AG04449 (cell line): Measurements from ENCODE around the gene TMEM126B.
A peak's percentile ranks its signal among the peaks of the same experiment; 100 is the strongest.
"Not testable (repeated sequence)": the region's sequence is repeated elsewhere in the genome, so short reads cannot be mapped to it uniquely, and the experiment has no call there.

ENCODE experiments used
- CTCF ChIA-PET: fragments of 350-600 bp; formaldehyde crosslinking; extraction: SDS; loops from one replicate; lab custom pipeline; 2021; ENCODE audit warnings: antibody characterized with exemption; lab: Yijun Ruan, JAX
- POLR2A ChIA-PET: fragments of 400-600, 350-600 bp; formaldehyde crosslinking; extraction: SDS; loops from one replicate; lab custom pipeline; 2020; ENCODE audit warnings: antibody characterized with exemption, inconsistent platforms; lab: Yijun Ruan, JAX
- DNase-seq: peaks from one replicate; pipeline ENCODE4 v3.0.0-alpha.2; 2010; ENCODE audit warnings: low read depth, low spot score
- H3K4me3 ChIP-seq: 2 replicates; pipeline ENCODE4 v1.5.1; 2011; ENCODE audit warnings: low read depth, mild to moderate bottlenecking, control low read depth, low read length
- CTCF ChIP-seq: IDR thresholded peaks from one replicate; pipeline ENCODE4 v1.5.1; 2011; ENCODE audit warnings: mild to moderate bottlenecking, moderate library complexity, low read length, control low read depth, inconsistent platforms; ENCODE audit not compliant: insufficient read depth; ENCODE audit errors: missing control alignments

TMEM126B gene

GRCh38 chr11:85647078-85647477 is 18.7 kb downstream of the TMEM126B start:
- CTCF ChIA-PET, result interaction anchor here (1.0 to 1.5 kb wide), 4 partner anchors 10 to 57 kb away, joined by 3 to 6 read pairs (median 3); partner anchors contain the start of gene TMEM126B
- POLR2A ChIA-PET, result interaction anchor here (0.7 to 1.8 kb wide), 2 partner anchors 13 to 19 kb away, joined by 3 to 14 read pairs; partner anchors contain the start of genes DLG2 and TMEM126B
- no peak for TF ChIP-seq CTCF
- peak overlapping the region; percentile 76 for H3K4me3 ChIP-seq
- DNase-seq, result no peak

- TF ChIP-seq CTCF, result no peak
- POLR2A ChIA-PET, result interaction anchor here (0.7 to 1.8 kb wide), 2 partner anchors 13 to 20 kb away, joined by 3 to 14 read pairs; partner anchors contain the start of genes DLG2 and TMEM126B
Observed at GRCh38 chr11:85647604-85648299, 19.4 kb downstream of the TMEM126B start, which contains the start of gene TMEM126A. TMEM126A (plus strand) TSS chr11:85647967; CDS start chr11:85650256, 2,289 bp downstream.

DNA sequence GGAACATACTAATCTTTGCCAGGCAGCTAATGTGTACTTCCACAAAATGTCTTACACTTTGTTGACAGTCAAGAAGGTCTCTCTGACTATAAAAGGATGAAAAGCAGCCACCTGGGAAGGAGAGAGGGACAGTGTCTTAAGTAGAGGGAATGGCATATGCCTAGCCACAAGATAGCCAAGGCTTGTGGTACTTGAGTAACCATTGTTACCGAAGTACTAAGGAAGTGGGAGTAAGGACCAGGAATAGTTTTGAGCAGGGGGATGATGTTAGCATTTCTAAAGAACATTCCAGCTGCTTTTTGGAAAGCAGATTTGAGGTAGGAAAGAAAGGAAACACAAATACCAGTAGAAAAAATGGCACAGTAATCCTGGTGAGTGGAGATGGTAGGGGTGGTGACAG is 22.7 kb downstream of the TMEM126B start:
- no peak for TF ChIP-seq CTCF
- no peak for DNase-seq
- H3K4me3 ChIP-seq, result no peak overlapping the region
- POLR2A ChIA-PET, result interaction anchor here (0.6 kb wide), 1 partner anchor 543 kb away, joined by 3 read pairs; no protein-coding TSS in a partner anchor
- CTCF ChIA-PET, result interaction anchor here (0.9 kb wide), 1 partner anchor 14 kb away, joined by 4 read pairs; no protein-coding TSS in a partner anchor

More at GRCh38 chr11:85647604-85648299, 19.4 kb downstream of the TMEM126B start, which contains the start of gene TMEM126A:
- H3K4me3 ChIP-seq, result peak within 1 kb of the TSS; percentile 76
- DNase-seq, result no peak
- CTCF ChIA-PET, result interaction anchor here (1.0 to 1.5 kb wide), 6 partner anchors 9 to 207 kb away, joined by 3 to 6 read pairs (median 3); partner anchors contain the start of genes CCDC83 and TMEM126B

DNA sequence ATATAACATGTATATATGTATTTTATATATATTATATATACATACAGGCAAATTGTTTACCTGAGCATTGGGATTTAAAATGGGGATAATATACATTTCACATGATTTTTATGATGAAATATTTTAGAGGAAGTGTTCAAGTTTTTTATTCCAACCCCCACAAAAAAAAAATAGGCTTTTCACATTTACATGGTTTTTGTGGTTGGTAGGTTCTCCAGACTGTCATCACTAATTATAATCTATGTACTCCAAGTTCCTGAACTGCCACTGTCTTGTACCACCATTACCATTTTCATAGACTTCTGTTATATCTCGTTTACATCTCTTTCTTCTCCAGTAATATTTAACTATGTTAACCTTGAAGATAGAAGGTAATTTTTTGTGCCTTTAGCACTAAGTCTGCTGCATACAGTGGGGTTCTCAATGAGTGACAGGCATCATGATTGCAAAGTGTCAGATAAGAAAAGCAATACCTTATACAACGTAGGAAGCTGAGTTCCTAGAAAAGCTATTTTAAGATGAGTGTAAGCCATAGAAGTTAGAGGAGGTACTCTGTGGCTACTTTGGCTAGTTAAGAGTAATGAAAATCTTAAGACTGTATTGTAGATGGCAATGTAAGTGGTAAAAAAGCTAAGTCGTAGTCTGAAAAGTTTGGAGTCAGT is 24.5 kb downstream of the TMEM126B start:
- ChIA-PET CTCF (no interaction called here), POLR2A (interaction anchor here (1.4 kb wide), 1 partner anchor 12 kb away, joined by 3 read pairs; the partner anchor contains the start of gene CREBZF)
- TF ChIP-seq CTCF, result no peak
- no peak for DNase-seq
- no peak overlapping the region for H3K4me3 ChIP-seq

DNA sequence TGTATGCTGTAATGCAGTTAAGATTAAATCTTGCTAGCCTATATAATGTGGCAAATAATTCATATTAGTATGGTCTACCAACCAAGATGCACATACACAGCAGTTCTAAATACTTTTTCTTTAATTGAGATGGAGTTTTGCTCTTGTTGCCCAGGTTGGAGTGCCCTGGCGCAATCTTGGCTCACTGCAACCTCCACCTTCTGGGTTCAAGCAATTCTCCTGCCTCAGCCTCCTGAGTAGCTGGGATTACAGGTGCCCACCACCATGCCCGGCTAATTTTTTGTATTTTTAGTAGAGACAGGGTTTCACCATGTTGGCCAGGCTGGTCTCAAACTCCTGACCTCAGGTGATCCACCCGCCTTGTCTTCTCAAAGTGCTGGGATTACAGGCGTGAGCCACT is 25.9 kb downstream of the TMEM126B start:
- not testable (repeated sequence) for H3K4me3 ChIP-seq, DNase-seq
- POLR2A ChIA-PET, result interaction anchor here (1.4 kb wide), 1 partner anchor 11 kb away, joined by 3 read pairs; the partner anchor contains the start of gene CREBZF
- CTCF ChIA-PET, result interaction anchor here (0.7 kb wide), 1 partner anchor 9 kb away, joined by 4 read pairs; no protein-coding TSS in a partner anchor

- ChIA-PET POLR2A (no interaction called here), CTCF (interaction anchor here (1.5 kb wide), 1 partner anchor 8 kb away, joined by 3 read pairs; no protein-coding TSS in a partner anchor)
- H3K4me3 ChIP-seq, result no peak overlapping the region
- no peak for TF ChIP-seq CTCF
- DNase-seq, result no peak
Observed at GRCh38 chr11:85656777-85657176, 28.4 kb downstream of the TMEM126B start.
